Right ventricle myocardium superior (tissue), 1 donor: ENCODE measurements around the gene PPP2R5C. TPM values are rescaled to one million over a fixed set of nuclear protein-coding genes. Genes with fewer than 3 reads are reported as not detected.

ENCODE experiments used
- ATAC-seq: fragments of 200-7000 bp; cut with Tn5 transposase; one replicate; pipeline ENCODE4 v1.9.1; 2020; ENCODE audit warnings: mild to moderate bottlenecking; ENCODE audit not compliant: poor library complexity
- DNase-seq: peaks from one replicate; pipeline ENCODE4 v3.0.0-alpha.2; 2020
- intact Hi-C: fragments of 100-400 bp; cut with DNase I; formaldehyde crosslinking; loops from one replicate; pipeline ENCODE4 v1.11.2; 2022
- total RNA-seq: library from RNA; stranded (reverse); fragmentation: NEBNext Ultra II Directional; extraction: Animal tissue kit (Norgen Biotek cat#: 25700); gene quantifications from one replicate; pipeline ENCODE4 v1.2.1, GENCODE V29; 2021
- donor health status: DM: no; HTN: yes; CAD: no; lungs with severe emphysema.

PPP2R5C gene
- total RNA-seq, 1 donor from 2014 or later, result 169 TPM

DNA sequence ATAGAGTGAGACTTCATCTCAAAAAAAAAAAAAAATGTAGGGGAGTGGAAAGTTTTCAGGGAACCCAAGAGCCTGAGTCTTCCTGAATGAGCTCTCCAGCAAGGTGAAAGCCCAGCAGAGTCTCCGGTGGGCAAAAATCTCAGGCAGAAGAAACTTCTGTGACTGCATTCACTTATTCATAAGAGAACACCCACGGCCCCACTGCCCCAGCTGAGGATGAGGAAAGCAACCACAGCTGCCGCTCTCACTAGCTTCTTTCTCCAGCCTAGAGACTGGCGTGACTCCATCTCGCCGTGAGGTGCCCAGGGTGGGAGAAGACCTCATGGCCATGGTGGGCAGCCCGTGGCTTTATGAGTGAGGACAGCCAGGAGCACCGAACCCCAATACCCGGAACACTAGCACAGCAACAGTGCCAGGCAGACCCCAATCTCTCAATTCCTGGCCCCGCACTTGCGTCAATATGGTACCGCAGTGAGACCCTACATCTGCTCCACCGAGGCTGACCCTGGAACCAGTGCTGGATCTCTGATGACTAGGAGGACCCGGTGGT is 173.2 kb downstream of the PPP2R5C start:
- intact Hi-C loops, result no loop called here
- no peak for ATAC-seq

GRCh38 chr14:101937926-101938767 is 176.6 kb downstream of the PPP2R5C start:
- intact Hi-C loops, result no loop called here
- no peak for ATAC-seq

More for the DNA sequence above, 173.2 kb downstream of the PPP2R5C start:
- DNase-seq, result peak; percentile 20

GRCh38 chr14:101939646-101940170 is 178.2 kb downstream of the PPP2R5C start:
- DNase-seq (peak; percentile 1), ATAC-seq (no peak)
- intact Hi-C loops, result no loop called here

More at GRCh38 chr14:101937926-101938767, 176.6 kb downstream of the PPP2R5C start:
- DNase-seq, result peak; percentile 9

GRCh38 chr14:101944451-101944850 is 182.9 kb downstream of the PPP2R5C start:
- ATAC-seq (no peak), DNase-seq (no peak)
- intact Hi-C loops, result no loop called here

GRCh38 chr14:101945171-101945570 is 183.7 kb downstream of the PPP2R5C start:
- intact Hi-C loops, result no loop called here
- ATAC-seq (no peak), DNase-seq (no peak)

- ATAC-seq (peak; percentile 8), DNase-seq (no peak)
- intact Hi-C loops, result no loop called here
Observed at GRCh38 chr14:101947577-101947903, 186.0 kb downstream of the PPP2R5C start.

DNA sequence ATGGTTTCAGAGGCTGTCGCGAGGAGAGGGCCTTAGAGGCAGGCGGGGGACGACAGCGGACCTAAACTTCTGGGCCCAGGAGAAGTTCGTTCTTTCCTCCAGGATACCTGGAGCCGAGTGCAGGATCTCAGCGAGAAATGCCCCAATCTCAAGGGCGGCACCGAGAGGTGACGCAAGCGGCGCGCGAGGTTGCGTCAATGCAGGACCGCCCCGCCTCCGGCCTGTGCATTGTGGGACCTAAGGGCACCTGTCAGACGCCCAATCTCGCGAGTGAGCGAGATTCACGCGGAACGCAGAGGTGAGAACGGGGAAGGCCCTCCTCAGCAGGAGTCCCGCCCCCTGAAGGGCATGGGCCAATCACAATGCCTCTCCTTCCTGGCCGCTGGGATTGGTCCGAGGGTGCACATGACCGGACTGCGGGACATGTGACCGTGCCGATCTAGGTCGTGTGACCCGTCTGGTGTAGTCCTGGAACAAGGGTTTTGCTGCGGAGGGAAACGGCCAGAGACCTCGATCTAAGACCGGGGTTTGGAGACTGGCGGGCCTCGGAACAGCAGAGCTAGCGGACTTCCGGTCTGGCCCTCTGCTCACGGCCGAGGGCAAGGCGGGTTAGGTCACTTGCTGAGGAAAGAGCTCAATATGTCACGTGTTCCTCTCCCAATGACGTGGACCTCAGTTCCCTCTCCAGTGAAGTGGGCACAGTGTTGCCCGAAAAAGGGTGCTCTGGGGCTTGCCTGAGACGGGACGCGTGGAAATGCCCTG is 186.6 kb downstream of the PPP2R5C start:
- peak; percentile 100 for DNase-seq
- intact Hi-C loops, result no loop called here
- ATAC-seq, result peak; percentile 98

GRCh38 chr14:101948666-101949216 is 187.2 kb downstream of the PPP2R5C start:
- intact Hi-C loops, result no loop called here
- ATAC-seq (peak; percentile 14), DNase-seq (peak; percentile 51)

GRCh38 chr14:101950100-101950499 is 188.6 kb downstream of the PPP2R5C start:
- DNase-seq (no peak), ATAC-seq (no peak)
- intact Hi-C loops, result loop anchor here (10.0 kb wide), 1 partner anchor 235 kb away; no protein-coding TSS in a partner anchor

- no peak for DNase-seq
- no peak for ATAC-seq
- intact Hi-C loops, result loop anchor here (10.0 kb wide), 1 partner anchor 236 kb away; no protein-coding TSS in a partner anchor
Observed at GRCh38 chr14:101950516-101951215, 189.2 kb downstream of the PPP2R5C start.

DNA sequence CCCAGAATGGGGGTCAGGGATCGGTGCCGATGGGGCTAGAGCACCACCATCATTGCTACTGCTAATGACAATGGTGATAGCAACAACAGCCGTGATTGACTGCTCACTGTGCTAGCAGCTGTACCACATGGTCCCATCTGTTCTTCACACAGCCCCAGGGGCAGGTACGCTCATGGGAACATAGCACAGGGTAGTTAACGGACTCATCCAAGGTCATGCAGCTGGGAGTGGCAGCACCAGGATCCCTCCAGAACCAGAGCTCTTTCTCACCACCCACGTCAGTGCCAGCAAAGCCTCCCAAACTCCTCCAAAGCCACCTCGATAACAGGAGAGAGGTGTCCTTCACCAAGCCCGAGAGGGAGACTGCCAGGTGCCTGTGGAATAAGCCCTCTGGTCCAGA is 191.6 kb downstream of the PPP2R5C start:
- no peak for DNase-seq
- intact Hi-C loops, result loop anchor here (10.0 kb wide), 1 partner anchor 238 kb away; no protein-coding TSS in a partner anchor
- no peak for ATAC-seq

GRCh38 chr14:101954501-101954900 is 193.0 kb downstream of the PPP2R5C start:
- intact Hi-C loops, result loop anchor here (10.0 kb wide), 1 partner anchor 240 kb away; no protein-coding TSS in a partner anchor

DNA sequence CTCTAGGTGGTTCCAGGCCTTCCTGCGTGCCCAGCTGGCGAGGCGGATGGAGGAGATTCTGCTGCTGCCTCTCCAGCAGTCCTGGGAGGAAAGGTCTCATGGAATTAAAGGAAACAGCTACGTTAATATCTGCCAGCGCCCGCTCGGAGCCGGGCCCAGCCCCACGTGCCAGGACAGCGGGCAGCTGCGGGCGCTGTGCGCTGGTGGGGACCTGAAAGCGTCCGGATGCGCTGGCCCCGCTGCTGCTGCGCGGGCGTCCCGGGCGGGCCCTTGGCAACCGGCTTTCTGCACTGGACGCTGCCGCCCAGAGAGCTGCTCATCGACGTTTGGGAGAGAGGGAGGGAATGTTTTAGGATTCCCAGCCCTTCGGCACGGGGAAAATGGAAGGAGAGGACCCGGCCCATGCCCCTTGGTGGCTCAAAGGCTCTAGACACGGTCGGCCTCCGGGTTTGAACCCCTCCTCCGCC is 194.2 kb downstream of the PPP2R5C start:
- intact Hi-C loops, result loop anchor here (10.0 kb wide), 1 partner anchor 241 kb away; no protein-coding TSS in a partner anchor
- DNase-seq (no peak), ATAC-seq (no peak)

More at GRCh38 chr14:101954501-101954900, 193.0 kb downstream of the PPP2R5C start:
- no peak for DNase-seq
- ATAC-seq, result no peak

GRCh38 chr14:101956179-101956885 is 194.8 kb downstream of the PPP2R5C start:
- ATAC-seq (no peak), DNase-seq (no peak)
- intact Hi-C loops, result loop anchor here (10.0 kb wide), 1 partner anchor 242 kb away; no protein-coding TSS in a partner anchor

DNA sequence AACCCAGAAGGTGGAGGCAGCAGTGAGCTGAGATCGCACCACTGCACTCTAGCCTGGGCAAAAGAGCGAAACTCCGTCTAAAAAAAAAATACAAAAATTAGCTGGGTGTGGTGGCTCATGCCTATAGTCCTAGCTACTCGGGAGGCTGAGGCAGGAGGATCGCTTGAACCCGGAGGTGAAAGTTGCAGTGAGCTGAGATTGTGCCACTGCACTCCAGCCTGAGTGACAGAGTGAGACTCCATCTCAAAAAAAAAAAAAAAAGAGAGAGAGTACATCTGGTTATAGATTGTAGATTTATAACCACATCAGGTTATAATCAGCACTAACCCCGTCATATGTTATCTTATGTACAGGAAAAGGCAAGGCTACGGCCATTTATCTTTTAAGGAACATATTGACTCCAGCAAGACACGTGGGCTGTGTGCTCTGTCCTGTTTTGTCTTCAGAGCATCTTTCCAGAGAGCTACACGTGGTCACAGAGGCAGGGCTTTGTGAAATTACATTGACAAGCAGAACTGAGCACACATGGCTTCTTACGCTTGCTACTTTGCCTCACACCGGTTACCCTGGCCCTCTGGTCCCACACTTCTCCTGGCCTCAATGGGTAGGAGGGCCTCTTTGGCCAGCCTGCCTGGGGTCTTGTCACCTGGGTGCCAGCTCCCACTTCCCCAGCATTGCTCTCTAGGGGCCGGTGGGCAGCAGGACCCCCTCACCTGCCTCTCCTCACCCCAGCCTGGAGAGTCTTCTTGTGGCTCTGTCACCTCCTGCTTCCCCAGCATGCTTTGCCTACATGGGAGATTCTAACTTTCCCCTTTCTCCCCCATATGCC is 196.1 kb downstream of the PPP2R5C start:
- intact Hi-C loops, result loop anchor here (10.0 kb wide), 1 partner anchor 243 kb away; no protein-coding TSS in a partner anchor
- no peak for ATAC-seq
- no peak for DNase-seq

DNA sequence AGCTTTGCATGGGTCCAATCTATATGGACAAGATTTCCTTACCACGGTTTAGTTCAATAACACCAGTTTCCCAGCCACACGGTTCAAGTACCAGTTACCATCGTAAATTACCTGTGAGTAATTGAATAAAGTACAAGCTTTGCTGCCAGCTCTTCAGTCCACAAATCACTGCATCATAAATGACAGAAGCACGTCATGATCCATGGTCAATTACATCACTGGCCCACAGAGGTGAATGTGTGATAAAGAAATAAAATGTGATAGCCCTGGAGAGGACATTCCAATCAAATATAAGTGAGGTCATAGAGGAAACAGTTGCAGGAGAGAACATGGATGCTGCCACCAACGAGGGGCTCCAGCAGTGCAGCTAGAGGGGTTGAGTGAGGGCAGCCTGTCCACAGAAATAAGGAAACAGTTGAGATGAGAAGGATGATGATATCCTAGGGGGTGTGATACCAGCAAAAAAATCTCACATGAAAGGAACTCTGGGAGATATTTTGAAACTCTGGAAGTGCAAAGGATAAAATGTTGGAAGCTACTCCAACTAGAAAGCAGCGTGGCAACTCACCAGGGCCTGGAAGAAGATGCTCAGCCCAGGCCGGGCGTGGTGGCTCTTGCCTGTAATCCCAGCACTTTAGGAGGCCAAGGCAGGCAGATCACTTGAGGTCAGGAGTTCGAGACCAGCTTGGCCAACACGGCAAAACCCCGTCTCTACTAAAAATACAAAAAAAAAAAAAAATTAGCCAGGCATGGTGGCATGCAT is 197.1 kb downstream of the PPP2R5C start:
- no peak for ATAC-seq
- intact Hi-C loops, result loop anchor here (10.0 kb wide), 1 partner anchor 244 kb away; no protein-coding TSS in a partner anchor

More for the DNA sequence above, 197.1 kb downstream of the PPP2R5C start:
- DNase-seq, result no peak
